Measurements from ENCODE around the gene HRG.
"Not testable (repeated sequence)": the region's sequence is repeated elsewhere in the genome, so short reads cannot be mapped to it uniquely, and the experiment has no call there.

The HRG gene

GRCh38 chr3:186705882-186706780 is 40.3 kb downstream of the HRG start:
- Mint-ChIP-seq H3K36me3 (no peaks in the 10 kb centered on the region), H3K4me3 (no peak overlapping the region), H3K27ac (no peak overlapping the region), H3K9me3 (no peaks in the 10 kb centered on the region), H3K27me3 (peaks cover 39% of the 10 kb centered on the region), H3K4me1 (peaks cover 10% of the 10 kb centered on the region)
- peak; percentile 53 for DNase-seq
- CTCF ChIA-PET, result no interaction called here

GRCh38 chr3:186708983-186709679 is 43.3 kb downstream of the HRG start:
- Mint-ChIP-seq H3K9me3 (no peaks in the 10 kb centered on the region), H3K36me3 (no peaks in the 10 kb centered on the region), H3K4me1 (peaks cover 10% of the 10 kb centered on the region), H3K4me3 (no peak overlapping the region), H3K27me3 (peaks cover 25% of the 10 kb centered on the region), H3K27ac (no peak overlapping the region)
- CTCF ChIA-PET, result interaction anchor here (0.6 kb wide), 1 partner anchor 139 kb away, joined by 3 read pairs; no protein-coding TSS in a partner anchor
- DNase-seq, result no peak

- H3K4me1 Mint-ChIP-seq, H3K27ac Mint-ChIP-seq, DNase-seq, CTCF ChIA-PET, H3K4me3 Mint-ChIP-seq, H3K9me3 Mint-ChIP-seq, H3K36me3 Mint-ChIP-seq: not testable (repeated sequence)
- H3K27me3 Mint-ChIP-seq, result peaks cover 24% of the 10 kb centered on the region
Observed at GRCh38 chr3:186710694-186711093, 44.9 kb downstream of the HRG start.

DNA sequence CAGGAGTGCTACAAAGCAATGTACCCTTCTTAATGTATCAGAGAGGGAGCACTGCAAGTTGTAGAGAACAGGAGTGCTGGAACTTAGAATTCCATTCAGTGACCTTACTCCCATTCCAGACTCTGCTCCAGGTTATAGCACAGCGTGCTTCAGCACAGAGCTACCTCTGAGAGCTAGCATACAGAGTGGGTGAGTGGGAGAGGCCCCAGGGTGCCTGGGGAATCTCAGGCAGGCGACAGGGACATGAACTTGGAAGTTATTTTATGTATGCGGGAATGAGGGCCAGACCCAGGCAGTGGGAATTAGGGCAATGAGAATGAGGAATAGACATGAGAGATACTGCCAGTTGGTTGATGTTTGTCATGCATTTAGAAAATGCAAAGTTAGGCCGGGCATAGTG is 47.7 kb downstream of the HRG start:
- CTCF ChIA-PET, result no interaction called here
- no peak for DNase-seq
- no peaks in the 10 kb centered on the region for H3K36me3 Mint-ChIP-seq
- no peak overlapping the region for H3K4me3 Mint-ChIP-seq
- H3K27ac Mint-ChIP-seq, result no peak overlapping the region
- H3K9me3 Mint-ChIP-seq, result no peaks in the 10 kb centered on the region
- peaks cover 9% of the 10 kb centered on the region for H3K27me3 Mint-ChIP-seq
- no peaks in the 10 kb centered on the region for H3K4me1 Mint-ChIP-seq

- H3K36me3 Mint-ChIP-seq, result no peaks in the 10 kb centered on the region
- H3K4me3 Mint-ChIP-seq, result no peak within 1 kb of the TSS
- DNase-seq, result no peak
- H3K27me3 Mint-ChIP-seq, result peaks cover 3% of the 10 kb centered on the region
- H3K9me3 Mint-ChIP-seq, result no peaks in the 10 kb centered on the region
- no peaks in the 10 kb centered on the region for H3K4me1 Mint-ChIP-seq
- CTCF ChIA-PET, result no interaction called here
- H3K27ac Mint-ChIP-seq, result no peak within 1 kb of the TSS
Observed at GRCh38 chr3:186717039-186717457, 51.2 kb downstream of the HRG start, which contains the start of gene KNG1. KNG1 (plus strand) TSS chr3:186717359; CDS start chr3:186717543, 184 bp downstream.

- Mint-ChIP-seq H3K4me1 (no peaks in the 10 kb centered on the region), H3K4me3 (no peak overlapping the region), H3K27me3 (peaks cover 8% of the 10 kb centered on the region), H3K27ac (no peak overlapping the region), H3K9me3 (no peaks in the 10 kb centered on the region), H3K36me3 (no peaks in the 10 kb centered on the region)
- CTCF ChIA-PET, result no interaction called here
- no peak for DNase-seq
Observed at GRCh38 chr3:186719945-186720739, 54.3 kb downstream of the HRG start.

DNA sequence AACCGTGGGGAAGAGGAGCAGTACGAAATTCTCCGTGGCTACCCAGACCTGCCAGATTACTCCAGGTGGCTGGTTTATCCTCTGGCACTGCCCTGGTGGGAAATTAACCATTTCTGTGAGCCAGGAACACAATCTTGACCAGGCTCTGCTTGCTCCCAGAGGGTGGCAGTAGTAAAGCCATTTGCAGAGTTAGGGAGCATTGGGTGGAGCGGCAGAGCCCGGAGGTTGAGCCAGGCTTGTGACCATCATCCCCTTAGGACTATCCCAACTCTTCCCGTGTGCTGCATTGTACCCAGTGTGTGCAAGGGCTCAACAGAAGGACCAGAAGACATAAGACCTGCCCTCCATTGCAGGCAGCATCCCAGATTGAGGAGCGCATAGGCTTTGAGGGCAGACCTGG is 56.6 kb downstream of the HRG start:
- Mint-ChIP-seq H3K36me3 (no peaks in the 10 kb centered on the region), H3K4me3 (no peak overlapping the region), H3K9me3 (no peaks in the 10 kb centered on the region), H3K27me3 (peaks cover 8% of the 10 kb centered on the region), H3K4me1 (no peaks in the 10 kb centered on the region), H3K27ac (no peak overlapping the region)
- DNase-seq, result no peak
- CTCF ChIA-PET, result interaction anchor here (0.6 to 0.7 kb wide), 2 partner anchors 27 to 442 kb away, joined by 3 read pairs; no protein-coding TSS in a partner anchor

DNA sequence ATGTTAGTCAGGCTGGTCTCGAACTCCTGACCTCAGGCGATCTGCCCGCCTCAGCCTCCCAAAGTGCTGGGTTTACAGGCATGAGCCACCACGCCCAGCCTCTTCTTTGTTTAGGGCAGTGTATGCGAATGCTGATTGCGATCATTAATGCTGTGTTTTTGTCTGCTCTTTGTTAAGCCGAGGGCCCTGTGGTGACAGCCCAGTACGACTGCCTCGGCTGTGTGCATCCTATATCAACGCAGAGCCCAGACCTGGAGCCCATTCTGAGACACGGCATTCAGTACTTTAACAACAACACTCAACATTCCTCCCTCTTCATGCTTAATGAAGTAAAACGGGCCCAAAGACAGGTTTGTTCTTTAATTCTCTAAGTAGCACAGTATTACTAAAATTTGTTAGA is 59.1 kb downstream of the HRG start:
- H3K36me3 Mint-ChIP-seq, result no peaks in the 10 kb centered on the region
- H3K9me3 Mint-ChIP-seq, result no peaks in the 10 kb centered on the region
- H3K4me1 Mint-ChIP-seq, result no peaks in the 10 kb centered on the region
- peaks cover 8% of the 10 kb centered on the region for H3K27me3 Mint-ChIP-seq
- CTCF ChIA-PET, result no interaction called here
- no peak overlapping the region for H3K27ac Mint-ChIP-seq
- no peak overlapping the region for H3K4me3 Mint-ChIP-seq
- no peak for DNase-seq
